SKM-1 (cell line): Measurements from ENCODE around the gene AP3B2.

Experiments used
- DNase-seq: peaks from one replicate; lab custom pipeline; 2025; ENCODE audit not compliant: unreplicated experiment; lab: John Stamatoyannopoulos, UW

AP3B2 gene

DNA sequence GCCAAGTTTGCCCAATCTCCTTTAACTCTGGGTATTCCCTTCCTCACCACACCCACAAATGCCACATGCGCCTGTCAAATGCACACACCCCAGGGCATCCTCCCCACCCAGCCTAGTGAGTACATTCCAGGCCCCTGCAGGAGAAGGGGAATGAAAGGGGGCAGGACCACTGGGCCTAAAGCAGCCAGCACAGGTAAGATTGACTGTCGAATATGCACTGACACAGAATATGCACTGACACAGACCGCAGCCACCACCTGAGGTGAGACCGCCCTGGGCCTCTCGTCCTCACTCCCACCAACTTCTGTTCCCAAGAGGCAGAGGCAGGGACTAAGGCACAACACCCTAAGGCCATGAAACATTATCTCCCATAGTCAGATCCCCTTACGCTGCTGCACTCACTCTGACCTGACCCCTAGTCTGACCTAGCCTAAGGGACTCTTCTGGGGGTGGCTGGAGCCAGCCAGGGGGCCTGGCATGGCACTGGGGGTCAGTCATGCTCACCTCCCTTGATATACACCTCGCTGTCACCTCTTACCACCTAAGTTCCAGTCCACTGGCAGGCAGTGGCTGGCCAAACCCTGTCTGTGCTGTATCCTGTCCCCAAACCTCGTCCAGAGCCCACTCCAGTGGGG, 10.8 kb downstream of the AP3B2 start:
- no peak for DNase-seq

DNA sequence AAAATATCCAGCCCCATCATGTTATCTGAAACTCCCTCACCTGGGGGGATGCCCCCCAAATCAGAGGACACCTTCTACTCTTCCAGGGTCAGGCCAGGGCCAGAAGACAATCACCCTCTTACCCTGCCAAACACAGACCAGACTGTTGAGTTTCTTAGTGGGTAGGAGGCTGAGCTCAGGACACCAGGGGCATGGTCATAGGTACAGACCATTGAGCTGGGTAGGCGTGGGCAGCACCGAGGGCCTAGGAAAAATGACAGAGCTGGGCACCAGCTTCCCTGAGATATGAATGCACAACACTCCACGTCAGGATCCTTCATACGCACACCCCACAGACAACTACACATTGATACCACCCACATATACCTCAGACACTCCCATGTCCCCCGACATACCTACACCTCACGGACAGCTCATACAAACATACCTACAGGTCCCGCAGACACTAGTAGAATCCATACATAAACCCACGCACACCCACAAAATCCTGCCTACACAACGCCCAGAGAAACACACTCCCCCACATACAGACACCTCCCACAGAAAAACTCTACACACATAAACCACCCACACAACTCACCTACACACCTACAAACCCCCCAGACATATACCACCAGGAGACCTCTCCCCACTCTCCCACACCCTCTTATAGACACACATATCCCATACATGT, 11.8 kb downstream of the AP3B2 start:
- no peak for DNase-seq

DNA sequence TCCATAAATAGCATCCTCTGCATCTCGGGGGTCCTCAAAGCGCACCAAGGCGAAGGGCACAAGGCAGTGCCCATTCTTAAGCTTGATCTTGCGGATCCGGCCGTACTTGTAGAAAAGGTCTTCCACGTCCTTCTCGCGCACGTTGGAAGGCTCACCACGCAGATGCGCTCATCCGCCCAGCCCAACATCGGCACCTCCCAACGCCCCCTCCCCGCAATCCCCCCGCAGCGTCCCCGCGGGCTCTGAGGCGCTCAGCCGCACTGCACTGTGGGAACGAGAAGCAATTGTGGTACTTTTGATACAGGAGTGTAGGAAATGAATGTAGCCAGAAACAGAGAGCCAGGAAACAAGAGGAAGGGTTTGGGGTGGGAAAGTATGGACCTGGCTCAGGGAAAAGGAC, 17.5 kb downstream of the AP3B2 start:
- DNase-seq = no peak

DNA sequence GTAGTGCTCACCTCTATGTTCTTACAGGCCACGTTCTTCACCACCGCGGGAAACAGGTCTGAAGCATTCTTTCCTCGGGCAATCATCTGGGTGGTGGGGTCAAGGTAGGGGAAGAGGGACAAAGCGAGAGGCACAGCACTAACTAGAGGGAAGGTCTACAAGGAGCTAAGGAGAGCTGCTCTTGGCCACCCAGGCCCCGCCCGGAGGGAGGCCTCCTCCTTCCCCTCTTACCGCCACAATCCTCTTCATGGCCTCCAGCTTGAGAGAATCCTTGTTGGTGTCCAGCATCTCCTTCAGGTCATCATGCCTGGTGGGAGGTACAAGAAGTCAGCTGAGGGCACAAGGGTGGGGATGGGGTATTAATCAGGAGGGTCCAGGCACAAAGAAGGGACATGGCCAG, 20.5 kb downstream of the AP3B2 start:
- no peak for DNase-seq

DNA sequence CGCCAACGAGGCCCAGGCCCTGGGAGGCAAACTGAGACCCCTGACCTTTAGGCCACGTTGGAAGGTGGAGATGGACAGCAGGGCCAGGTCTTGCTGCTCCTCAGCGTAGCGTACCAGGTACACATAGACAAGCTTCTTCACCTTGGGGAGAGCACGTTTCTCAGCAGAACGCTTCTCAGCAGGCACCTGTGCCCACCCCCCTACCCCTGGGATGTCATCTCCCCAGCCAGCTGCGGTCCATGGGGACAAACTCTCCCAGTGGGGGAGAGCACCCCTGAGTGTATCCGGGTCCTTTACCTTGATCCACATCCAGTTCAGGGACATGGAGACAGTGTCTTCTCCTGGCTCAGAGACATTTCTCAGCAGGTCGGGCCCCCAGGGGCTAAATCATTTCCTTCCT, 21.0 kb downstream of the AP3B2 start:
- DNase-seq = no peak

DNA sequence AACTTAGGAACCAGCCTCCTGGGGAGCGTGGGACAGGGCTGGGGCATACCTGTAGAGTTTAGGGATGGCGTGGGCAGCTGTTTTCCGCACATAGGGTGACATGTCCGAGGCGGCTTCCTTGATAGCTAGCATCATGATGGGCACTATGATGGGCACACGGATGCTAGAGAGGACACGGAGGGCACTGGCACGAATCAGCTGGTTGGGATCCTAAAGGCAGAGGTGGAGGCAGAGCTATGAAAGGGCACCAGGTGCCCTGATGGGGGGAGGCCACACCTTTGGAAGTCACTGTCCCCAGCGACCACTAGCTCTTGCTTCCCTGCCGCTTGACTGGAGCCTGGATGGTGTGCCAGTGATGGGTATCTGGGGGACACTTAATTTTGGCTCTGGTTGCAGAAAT, 28.3 kb downstream of the AP3B2 start:
- DNase-seq = no peak

DNA sequence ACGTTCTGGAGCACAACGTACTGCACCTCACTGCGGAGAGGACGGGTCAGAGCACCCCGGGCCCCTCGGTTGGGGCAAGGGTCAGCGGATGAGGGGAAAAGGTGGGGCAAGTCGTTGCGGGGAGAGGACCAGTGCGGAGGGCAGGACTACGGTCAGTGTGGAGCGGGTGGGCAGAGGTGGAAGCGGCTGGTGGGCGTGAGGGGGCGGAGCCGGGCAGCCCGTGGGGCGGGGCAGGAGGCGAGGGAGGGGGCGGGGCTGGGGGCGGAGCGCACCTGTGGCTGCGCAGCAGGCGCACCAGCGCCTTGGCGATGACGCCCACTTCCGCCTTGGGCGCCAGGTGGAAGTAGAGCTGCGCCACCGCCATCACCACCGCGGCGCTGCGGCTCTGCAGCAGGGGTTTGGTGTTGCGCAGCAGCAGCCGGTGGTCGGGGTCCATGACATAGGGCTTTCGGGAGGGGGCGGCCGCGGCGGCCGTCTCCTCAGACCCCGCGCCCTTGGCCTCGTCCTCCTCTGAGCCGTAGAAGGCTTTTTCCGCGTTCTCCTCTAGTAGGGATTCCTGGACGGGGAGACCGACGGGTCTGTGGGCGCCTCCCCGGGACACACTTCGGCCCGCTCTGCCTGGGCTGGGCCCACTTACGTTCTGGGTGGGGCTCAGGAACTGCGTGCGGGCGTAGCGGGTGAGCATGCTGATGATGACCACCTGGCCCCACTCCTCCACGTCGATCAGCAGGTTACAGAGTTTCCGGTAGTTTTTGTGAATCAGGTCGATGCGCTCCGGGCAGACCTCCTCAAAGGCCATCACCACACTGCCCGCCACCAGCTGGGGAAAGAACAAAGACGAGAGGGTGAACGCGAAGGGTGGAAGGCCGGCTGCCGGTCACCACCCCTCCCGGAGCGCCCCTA, 29.2 kb downstream of the AP3B2 start:
- DNase-seq = no peak

DNA sequence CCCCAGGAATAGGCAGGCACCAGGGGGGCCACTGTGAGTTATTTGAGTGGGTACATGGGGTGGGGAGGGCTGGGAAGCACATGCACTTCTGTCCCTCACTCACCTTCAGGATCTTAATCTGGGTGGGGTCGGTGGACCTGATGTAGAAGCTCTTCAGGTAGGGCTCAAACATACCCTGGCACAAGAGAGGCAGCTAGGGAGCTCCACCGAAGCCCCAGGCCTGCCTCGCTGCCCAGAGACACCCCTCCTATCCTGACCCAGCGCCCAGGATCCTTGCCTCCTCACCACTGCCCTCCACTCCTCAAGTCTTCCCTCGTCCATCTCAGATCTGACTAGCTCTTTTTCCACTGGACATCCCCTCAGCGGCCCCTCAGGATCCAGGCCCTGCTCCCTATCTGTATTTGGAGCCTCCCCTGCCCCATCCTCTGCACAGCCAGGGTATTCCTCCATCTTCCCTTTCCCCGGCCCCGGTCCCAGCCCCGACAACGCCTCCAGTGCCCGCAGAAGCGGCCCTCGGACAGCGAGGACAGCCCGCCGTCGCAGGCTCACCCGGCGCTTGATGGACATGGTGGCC, 30.0 kb downstream of the AP3B2 start:
- no peak for DNase-seq

DNA sequence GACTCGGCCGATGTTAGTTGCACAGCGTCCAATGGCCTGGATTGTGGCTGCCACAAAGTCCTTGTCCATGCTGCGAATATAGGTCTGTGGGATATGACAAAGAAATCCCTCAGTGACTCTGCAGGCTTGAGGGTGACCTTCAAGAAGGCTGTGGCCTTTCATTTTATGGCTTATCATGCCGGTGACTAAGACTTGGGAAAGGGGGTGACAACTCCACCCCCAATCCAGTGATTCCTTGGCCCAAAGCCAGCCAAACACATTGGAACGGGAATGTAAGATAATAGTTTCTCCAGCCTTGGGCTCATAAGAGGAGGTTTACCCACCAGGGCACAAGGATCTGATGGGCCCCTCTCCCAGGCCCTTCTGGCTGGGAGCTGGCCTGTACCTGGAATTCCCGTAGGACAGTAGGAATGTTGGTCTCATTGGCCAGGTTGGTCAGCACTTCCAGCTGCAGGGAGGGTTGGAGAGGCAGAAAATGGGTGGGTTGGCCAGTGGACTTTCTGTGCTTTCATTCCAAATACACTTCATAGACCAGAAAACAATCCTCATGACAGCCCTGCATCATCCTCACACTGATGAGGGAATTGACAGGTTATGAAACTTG, 31.9 kb downstream of the AP3B2 start:
- no peak for DNase-seq

DNA sequence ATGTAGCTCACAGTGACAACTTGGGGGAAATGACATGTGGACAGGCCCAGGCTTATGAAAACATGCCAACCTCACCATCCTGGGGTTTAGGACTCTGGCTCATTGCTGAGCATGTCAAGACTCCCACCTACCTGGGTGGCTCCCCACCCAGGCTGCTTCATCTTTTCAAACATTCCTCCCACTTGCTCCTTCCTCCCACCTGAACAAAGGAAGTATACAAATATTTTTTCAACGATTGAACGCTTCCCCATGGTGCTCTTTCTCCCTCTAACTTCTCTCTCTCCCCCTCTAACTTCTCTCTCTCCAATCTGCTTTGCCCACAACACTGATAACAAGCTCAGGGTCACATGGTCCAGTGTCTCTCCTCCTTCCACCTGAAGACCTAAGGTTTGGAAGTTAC, 34.8 kb downstream of the AP3B2 start:
- DNase-seq = no peak

DNA sequence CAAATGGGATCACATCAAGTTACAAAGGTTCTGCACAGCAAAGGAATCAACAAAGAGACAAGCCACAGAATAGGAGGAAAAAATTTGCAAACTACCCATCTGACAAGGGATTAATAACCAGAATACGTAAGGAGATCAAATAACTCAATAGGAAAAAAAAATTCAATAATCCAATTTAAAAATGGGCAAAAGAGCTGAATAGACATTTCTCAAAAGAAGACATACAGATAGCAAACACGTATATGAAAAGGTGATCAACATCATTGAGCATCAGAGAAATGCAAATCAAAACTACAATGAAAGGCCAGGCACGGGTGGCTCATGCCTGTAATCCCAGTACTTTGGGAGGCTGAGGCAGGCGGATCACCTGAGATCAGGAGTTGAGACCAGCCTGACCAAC, 39.0 kb downstream of the AP3B2 start:
- DNase-seq = no peak

DNA sequence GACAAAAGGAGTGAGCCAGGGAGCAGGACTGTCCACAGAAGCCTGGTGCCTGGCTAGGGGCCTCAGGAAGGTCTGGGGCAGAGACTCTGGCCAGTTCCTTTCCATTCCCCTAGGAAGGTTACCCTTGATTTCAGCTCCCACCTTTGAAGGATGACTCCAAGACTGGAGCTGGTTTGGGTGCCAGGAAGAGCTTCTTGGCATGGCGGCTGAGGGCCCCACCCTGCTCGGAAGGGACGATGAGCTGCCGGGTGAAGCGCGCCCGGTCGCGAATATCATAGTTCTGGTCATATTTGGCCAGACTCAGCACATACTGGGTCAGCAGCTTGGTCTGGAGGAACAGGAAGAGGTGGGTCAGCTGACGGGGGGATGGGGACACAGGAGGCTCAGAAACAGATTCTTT, 43.1 kb downstream of the AP3B2 start:
- DNase-seq = no peak

DNA sequence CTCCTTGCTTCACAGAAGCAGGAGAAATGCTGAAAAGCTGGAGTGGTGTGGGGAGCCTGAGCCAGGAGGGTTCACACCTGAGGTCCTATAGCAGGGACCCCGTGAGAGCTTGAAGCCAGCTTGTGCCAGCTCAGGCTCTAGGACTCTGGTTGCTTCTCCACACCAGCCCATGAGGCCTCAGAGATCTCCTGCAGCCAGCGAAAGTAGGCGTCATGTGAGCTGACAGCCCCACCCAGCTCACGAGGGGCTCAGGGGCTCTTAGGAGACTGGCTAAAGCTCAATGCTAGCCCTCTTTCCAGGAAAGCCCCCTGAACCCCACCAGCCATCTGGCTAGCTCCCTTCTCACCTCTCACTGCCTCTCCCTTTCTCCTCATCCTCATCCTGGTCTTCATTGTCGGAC, 45.7 kb downstream of the AP3B2 start:
- no peak for DNase-seq

DNA sequence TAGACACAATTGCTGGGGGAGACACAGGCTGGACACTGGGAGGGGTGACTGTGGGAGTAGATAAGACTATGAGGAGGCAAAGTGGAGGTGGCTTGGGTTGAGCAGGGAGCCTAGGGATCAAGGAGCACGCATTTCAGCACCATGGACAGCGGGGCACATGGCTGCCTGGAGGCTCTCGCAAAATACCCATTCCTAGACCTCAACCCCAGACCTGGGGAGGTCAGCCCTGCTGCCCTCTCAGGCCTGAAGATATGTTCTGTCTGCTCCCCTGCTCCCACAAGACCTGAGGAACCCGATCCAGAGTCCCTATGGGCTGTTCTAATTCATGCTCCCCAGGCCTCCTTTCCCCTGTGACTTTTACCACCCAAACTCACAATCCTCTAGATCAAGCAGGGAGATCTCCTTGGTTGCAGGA, 46.5 kb downstream of the AP3B2 start:
- no peak for DNase-seq

DNA sequence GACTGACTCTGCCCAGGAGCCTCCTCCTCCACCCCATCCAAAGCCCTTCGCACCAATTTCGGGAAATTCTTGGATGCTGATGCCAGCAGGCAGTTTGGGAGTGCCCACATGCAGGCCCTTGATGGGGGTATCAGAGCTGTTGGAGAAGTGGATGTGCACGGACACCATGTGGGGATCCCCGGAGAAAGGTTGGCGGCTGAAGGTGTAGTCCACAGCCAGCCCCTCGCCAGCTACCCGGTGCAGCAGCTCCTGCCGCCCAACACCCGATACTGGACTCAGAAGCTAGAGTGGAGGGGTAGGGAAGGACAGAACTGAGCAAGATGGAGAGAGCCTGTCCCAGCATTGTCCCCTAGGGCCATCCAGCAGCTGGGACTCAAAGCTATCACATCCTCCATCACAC, 47.0 kb downstream of the AP3B2 start:
- no peak for DNase-seq

DNA sequence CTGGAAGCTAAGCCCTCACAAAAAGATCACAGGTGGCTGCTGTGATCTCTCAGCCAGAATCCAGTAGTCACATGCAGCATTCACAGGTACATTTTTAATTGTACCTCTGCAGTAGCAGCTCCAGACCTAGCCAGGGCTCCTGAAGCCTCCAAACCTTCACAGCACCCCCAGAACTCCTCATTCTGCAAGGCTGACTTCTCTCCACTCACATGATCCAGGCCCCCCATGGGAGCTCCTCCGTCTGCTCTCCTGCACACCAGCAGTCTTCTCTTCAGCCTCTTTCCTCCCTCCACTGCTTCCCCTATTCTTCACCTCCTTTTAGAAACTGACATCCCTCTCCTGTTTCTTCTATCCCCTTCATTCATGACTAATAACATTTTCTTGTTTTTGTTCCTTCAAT, 49.3 kb downstream of the AP3B2 start:
- no peak for DNase-seq

DNA sequence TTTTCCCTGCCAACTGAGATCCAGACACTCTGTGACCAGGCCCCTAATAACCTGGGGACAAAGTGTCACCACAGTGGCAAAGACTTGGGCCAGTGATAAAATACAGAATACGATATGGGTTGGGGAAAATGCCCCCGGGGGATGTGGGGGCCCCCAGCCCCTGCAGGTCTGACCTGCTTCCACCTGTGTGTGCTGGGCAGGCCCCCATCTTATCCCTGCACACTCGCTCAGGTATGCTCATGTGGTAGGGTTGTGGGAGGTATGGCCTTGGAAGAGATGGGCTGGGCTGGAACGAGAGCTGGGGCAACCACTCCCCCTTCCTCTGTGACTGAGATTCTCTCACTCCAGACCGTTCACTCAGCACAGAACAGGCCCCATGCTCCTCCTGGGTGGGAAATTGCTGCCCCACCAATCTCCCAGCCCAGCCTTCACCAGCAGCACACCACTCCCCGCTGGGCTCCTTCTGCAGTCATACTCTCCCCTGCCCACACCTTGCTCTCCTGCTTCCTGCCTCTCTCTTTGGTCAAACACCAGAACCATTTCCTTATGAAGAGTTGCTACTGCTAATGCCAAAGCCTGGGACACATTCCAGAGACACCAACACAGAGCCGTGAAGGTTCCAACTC, 52.9 kb downstream of the AP3B2 start:
- no peak for DNase-seq

DNA sequence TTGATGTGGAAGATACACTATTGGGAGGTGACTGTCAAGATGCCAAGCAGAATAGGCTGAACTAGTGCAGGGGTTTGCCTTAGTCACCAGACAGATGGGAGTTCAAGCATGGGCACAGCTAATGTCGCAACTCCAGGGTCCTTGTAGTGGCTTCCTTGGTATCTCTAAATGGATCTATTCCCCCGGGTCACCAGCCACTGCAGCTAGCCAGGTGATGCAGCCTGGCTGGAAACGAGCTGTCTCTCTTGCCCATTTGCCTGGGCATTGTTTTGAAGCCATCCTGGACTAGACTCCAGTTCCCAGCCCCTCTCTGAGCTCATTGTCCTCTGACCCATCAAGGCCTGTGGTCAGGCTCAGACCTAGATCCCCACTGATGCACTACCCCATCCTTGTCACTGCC, 54.1 kb downstream of the AP3B2 start:
- no peak for DNase-seq

DNA sequence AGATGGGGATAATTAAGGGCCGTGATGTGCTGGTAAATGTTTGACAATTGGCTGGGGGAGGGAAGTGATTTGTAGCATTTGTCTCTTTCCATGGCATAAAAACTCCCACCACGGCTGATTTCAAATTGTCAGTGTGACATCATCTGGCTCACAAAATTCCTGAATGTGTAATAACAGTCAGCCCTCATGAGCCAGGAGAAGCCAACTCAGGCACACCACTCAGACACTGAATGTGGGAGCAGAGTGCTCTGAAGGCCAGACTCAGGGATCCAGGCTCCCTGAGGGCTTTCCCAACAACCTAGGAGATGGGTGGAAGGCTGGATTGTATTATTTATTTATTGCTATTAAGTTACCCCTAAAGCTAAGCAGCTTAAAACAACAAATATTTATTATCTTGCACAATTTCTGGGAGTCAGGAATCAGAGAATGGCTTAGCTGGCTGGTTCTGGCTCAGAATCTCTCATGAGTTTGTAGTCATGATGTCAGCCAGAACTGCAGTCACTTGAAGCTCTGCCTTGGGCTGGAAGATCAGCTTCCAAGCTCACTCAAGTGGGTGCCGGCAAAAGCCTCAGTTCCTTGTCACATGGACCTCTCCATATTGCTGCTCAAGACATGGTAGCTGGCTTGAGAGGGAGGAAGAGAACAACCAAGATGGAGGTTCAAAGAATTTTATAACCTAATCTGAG, 56.0 kb downstream of the AP3B2 start:
- DNase-seq = no peak

DNA sequence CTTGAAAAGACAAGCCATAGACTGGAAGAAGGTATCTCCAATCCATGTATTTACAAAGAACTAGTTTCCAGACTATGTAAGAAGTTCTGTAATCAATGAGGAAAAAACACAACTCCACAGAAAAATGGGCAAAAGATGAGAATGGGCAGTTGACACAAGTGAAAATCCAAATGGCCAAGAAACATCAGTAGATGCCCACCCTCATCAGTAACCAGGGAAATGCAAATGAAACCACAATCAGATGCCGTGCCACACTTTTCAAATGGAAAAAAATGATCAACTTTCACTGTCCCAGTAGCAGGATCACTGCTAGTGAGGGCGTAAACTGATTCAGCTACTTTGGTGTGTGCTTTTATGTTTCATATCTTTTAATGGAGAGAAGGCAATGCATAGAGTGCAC, 58.0 kb downstream of the AP3B2 start:
- DNase-seq = no peak
